HG02763 (cell line): ENCODE results near the gene SETDB1.

Experiments used
- ATAC-seq: cut with Tn5 transposase; IDR thresholded peaks from one replicate; pipeline ENCODE4 v1.9.1; 2021; ENCODE audit warnings: mild to moderate bottlenecking, moderate library complexity; ENCODE audit not compliant: unreplicated experiment

SETDB1 gene

DNA sequence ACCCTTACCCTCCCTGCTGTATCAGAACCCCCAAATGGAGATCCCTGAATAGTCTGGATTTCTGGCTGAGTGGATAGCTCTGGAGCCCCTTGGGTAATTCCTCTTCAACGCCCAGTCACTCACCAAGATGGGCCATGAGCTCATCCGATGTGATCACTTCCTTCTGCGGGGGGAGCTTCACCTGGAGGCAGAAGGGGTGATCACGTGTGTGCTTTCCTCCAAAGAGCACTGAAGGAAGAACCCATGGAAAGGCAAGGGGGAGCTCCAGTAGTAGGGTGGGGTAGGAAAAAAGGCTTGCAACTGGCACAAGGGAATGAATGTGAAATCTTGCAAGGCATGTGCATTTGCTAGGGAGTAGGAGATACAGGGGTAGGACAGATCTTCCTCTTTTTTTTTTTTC, 75.4 kb downstream of the SETDB1 start:
- ATAC-seq: no peak

DNA sequence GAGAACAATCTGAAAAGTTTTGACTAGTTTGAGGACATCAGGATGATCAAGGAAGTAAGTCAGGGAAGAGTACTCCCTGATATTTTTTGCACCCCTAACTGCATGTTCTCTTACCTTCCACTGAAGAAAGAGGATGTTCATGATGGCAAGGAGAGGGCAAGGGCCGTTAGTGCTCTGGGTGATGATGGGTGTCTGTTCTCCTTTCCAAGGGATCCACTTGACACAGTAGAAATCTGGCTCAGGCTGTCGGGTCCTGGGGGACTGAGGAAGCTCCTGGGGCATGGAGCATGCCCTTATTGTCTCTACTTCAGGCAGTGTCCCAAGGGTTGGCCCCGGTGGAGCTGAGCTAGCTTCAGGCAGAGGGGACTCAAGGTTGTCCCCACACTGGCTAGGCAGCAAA, 75.9 kb downstream of the SETDB1 start:
- ATAC-seq: no peak

DNA sequence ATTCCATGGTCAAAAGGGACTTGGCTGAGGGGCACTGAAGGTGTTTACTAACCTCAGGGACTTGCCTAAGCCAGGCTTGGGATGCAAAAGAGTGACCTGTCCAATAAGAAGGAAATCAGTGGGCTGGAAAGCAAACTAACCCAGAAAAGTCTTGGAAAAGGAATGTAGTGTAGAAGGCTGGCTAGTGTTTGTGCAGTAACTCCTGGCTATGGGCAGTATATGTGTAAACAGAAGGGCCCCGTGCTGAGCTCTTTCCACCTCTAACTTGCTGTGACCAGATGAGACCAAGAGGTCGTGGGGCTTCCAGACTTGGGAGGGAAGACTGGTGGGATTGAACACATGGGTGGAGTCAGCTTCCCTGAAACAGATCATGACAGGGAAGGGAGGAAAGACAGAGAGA, 76.4 kb downstream of the SETDB1 start:
- no peak for ATAC-seq

DNA sequence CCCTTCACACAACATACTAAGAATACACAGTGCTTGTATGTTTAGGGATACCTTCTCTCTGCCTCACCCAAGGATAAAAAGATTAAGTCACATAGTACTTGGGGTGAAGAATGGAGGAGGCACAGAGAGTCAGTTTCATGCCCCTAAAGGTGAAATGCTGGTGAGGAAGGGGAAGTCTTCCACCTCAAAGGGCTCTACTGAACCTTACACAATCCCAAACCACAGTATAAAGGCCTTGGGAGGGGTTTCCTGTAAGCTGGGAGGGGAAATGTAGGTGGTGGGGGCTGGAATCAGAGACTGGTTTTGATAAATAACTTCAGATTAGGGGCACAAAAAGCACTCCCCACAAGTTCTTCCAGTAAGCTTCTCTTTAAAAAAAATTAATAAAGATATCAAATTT, 77.0 kb downstream of the SETDB1 start:
- no peak for ATAC-seq

DNA sequence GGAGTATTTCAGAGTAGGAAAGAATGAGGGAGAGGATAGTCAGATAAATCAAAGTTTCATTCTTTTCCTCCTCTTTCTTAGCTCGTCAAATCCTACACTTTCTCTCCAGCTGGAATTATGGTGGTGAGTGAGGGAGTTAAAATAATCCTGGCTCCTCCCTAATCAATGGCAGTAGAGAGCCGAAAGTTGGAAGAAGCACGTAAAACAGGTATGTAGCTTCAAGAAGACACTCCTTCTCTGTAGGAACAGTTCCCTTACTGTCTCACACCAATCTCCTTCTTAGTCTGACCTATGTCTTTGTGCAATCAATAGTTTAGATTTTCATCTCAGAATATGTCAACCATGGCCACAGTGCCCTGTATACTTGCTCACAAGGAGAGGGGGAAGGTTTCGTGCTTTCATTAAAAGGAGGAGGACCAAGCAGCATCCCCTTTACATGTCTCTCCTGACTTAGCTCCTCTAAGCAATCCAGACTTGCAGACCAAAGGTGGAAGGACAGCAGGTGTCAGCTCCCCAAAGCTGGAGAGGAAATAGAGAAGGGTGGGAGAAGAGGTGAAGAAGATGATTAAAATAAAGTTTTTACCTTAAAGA, 79.7 kb downstream of the SETDB1 start:
- no peak for ATAC-seq

DNA sequence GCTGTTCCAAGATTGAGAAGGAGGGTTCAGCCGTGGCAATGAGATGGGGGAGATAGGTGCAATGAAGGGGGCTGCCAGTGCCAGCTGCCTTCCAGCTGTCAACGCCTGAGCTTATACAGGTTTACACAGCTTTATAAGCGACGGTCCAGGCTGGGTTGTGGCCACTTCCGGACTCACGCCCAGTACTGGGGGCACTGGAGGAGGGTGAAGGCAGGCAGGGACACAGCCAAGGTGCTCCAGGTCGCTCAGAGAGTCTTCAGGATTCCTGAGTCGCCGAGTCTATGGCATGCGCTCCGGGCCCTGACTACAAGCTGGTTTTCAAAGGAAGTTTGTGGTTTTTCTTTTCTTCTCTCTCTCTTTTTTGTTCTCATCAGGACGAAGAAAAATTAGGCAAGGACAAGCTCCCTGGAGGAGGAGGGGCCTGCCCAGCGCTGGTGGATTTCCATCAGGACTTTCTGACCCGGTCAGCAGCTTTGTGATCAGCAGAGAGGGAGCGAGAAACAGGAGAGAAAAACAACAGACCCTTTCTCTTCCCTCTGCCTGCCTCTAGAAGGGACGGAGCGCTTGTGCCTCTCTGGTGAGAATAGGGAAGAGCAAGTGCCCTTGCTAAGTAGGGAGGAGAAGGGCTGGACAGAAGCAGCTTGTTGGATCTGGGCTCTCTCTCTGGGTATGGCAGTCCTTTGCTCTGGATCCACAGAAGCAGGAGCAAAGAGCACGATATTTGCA, 80.3 kb downstream of the SETDB1 start, which contains the start of gene MINDY1:
MINDY1 (minus strand) TSS at position 576 of the 726 bp plus-strand sequence. CDS start 4,285 bp downstream, outside the sequence.
- no peak for ATAC-seq

DNA sequence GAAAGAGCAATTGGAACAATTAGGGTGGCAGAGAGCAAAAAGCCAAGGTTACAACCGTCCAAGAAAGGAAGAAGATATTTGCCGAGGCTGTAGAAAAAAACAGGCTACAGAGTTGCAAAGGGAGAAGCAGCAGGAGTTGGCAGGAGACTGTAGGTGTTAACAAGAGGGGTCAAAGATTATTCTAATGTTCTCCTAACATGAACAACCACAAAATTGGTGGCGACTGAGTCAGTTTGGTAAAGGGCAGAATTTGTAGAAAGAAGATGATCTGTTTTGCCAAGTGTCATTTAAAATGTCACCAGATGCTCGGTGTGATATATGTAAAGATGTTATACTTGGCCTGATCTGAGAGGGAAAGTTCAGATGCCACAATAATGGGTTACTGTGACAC, 81.7 kb downstream of the SETDB1 start:
- no peak for ATAC-seq

DNA sequence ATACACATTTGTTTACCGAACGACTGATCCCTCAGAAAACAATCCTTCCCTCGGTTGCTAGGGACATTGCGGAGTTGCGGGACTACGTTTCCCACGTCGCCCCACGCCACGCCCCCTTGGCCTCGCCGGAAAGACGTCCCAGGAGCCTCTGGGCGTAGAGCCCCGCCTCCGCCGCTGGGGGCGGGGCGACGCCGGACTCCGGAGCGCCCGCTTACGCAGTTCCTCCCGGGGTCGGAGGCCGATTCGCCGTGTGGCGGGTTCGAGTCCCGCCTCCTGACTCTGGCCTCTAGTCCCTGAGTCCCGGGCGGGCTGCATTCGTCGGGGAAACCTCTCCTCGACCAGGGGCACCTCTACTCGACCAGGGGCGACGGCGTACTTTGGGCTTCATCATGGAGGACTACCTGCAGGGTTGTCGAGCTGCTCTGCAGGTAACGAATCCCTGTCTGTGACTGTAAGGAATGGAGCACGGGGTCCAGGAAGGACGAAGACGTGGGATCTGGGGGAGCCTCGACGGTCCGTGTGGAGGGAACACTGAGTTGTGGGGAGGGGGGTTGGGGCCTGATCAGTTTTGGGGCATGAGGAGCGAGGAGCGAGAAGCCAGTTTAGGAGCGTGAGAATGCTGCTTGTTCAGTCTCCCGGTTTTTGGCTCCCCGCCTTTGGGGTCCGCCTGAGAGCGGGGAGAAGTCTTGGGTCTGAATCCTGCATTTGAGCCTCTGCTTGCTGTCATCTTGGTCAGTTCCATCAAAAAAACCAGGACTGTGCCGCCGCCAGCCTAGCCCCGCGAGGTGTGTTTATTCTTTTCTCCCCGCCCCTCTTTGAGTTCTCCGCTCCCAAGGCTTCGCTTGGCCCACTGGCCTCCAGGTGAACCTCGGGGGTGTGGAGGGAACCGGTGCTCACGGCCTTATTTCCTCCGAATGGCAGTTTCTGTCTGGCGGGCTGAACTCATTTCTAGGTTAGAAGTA, 82.4 kb downstream of the SETDB1 start, which contains the start of gene PRUNE1:
PRUNE1 (plus strand) TSS at position 206 of the 962 bp plus-strand sequence; CDS start at position 390, 184 bp downstream.
- peak; percentile 84 for ATAC-seq

DNA sequence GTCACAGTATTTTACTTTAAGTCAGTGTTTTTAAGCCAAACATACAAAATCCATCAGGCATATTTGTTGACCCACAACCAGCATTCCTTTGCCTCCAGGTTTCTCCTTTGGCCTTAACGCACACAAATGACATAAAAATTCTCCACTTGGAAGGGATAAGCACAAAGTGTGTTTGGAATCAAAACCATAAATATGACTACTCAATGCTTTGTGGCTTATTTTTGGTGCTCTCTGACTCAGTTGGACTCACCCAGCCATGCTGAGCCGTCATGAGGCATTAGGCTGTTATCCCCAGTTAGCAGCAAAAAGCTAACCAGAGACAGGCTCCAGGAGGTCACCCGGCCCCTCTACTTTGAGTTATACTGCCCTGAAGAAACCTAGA, 83.0 kb downstream of the SETDB1 start:
- ATAC-seq: no peak

DNA sequence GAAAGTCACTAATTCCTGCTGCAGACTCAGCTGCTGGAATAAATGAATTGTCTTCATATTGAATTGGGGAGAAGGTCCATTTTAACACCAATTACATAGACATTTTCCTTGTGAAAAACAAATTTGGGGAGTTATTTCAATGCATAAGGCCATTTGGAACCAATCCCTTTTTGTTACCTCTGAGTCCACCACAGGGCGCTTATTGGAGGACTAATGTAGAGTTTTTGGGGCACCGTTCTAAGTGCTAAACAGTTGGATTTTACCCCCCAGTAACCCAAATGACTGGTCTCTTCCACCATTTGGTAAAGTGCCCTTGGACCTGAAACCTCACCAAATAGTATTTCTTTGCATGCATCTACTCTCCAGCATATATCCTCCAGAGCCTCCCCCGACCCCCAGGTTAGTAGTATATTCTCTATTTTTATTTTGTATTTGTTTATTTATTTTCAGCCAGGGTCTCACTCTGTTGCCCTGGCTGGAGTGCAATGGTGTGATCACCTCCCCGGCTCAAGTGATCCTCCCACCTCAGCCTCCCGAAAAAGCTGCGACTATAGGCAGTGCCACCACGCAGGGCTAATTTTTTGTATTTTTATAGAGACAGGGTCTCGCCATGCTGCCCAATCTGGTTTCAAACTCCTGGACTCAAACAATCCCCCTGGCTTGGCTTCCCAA, 83.6 kb downstream of the SETDB1 start:
- ATAC-seq: no peak

DNA sequence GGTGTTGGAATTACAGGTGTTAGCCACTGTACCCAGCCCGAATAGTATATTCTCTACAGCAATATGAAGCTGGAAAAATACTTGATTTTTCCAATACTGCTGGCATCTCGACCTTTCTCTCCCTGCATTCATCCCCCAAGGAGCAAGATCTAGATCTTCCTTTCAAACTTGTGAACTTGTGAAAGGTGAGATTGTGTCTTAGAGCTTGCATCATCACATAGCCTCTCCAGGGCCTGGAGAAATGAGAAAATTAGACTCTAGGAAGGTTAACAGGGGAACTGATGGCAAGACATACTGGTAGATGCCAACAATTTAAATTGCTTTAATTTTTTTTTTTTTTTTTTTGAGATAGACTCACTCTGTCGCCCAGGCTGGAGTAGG, 84.2 kb downstream of the SETDB1 start:
- ATAC-seq: no peak

DNA sequence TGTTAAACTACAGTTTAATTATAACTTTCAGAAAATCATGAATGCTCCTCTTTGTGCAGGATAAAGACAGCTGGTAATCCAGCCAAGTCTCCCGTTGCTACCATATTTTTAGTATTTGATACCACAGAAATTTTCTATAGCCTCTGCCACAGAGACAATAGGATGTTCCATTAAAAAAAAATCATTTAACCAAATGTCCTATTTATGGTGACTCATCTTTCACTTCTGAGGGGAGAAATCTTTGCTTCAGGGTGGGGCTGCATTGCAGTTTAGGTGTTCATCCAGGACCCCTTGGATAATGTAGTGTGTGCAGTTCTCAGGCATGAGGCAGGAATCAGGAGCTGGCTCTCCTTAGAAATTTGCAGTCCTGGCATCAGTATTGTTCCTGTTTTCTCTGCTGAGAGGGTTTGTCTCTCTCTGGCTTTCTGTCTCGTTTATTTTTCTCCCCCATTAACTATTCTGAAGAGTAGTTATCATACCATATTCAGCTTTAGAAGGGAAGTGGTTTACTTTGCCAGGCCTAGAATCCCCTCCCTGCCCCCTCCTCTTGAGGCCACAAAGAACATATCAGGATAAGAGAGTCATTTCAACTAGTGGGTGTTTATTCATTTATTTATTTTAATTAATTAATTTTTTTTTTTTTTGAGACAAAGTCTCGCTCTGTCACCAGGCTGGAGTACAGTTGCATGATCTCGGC, 85.1 kb downstream of the SETDB1 start:
- no peak for ATAC-seq

DNA sequence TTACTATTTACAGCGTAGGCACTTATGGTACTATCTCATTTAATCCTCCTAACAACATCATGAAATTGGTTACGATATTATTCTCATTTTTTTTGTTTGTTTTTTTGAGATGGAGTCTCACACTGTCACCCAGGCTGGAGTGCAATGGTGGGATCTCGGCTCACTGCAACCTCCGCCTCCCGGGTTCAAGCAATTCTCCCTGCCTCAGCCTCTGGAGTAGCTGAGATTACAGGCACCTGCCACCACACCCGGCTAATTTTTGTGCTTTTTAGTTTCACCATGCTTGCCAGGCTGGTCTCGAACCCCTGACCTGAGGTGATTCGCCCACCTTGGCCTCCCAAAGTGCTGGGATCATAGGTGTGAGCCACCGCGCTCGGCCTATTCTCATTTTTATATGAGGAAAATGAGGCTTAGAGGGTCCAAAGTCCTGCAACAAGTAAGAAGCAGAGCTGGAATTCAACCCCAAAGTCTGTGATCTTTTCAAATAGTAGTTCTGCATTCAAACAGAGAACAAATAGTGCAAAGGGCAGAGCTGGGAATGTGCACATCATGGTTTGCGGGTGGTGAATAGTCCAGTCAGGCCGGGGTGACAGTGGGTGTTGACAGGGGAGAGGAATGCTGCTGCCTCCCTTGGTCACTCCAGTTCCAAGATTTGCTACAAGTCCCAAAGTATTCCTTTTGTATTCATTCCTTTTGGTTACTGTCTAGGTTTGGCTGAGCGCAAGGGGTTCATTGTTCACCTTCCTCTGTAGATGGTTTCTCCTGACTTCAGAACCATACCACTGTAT, 86.7 kb downstream of the SETDB1 start:
- no peak for ATAC-seq

DNA sequence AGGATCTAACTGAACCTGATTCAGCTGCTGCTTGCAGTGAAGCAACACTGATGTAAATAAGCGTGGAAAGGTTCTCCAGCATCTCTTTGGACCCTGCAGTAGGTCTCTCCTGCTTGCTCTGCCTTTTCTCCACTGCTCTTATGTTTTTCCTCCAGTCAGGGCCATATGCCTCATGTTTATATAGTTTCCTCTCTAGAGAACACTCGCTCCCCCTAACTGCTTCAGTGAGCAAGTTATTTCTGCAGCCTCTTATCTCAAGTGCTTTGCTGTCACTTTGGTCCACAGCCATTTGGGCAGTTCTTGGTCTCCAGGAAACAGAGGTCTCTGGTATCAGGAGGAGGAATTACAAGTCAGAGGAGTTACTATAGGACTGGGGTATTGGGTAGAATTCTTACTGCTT, 87.4 kb downstream of the SETDB1 start:
- no peak for ATAC-seq
